ENCODE data around the gene TMEM239.
"Not testable (repeated sequence)": the region's sequence is repeated elsewhere in the genome, so short reads cannot be mapped to it uniquely, and the experiment has no call there.

TMEM239 gene

DNA sequence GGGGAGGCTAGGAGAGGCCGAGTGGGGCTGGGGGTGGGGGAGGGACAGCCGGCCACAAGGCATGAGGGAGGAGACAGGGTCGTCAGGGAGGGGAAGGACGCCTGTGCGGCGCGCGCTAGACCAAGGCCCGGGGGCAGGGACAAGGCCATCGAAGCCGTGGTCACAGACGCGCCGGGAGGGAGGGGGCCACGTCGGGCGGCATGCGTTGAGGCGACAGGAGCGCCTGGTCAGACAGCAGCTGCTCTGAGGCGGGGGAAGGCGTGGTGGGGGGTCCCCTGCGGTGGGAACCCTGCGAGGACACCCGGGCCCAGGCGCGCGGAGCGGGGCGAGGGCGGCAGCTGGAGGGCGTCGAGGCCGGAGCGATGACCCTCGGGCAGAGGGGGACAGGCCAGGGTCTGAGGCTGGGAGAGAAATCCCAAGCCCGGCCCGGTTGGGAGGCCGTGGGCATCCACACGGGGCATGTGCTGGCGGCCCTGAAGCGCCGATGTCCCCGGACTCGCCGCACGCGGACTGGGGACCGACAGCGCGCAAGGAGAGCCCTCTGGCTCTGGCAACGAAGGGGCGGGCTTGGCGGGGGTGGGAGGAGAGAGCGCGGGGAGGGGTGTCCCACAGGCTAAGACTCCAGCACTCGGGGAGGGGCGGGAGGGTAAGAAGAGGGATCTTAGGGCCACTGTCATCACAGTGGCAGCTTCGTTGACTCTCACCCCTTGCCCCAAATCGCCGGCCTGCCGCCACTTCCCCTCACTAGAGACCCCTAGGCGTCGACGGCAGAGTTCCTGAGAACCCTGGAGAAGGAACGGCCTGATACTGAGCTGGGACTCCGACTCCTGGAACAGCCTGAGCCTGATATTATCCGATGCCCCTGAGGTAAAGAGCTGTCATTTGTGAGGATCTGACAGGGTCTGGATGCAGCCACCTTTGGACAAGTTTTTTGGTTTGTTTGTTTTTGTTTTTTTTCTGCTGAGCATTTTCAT lies 5.0 kb downstream of the TMEM239 start:
- no peak for DNase-seq

DNA sequence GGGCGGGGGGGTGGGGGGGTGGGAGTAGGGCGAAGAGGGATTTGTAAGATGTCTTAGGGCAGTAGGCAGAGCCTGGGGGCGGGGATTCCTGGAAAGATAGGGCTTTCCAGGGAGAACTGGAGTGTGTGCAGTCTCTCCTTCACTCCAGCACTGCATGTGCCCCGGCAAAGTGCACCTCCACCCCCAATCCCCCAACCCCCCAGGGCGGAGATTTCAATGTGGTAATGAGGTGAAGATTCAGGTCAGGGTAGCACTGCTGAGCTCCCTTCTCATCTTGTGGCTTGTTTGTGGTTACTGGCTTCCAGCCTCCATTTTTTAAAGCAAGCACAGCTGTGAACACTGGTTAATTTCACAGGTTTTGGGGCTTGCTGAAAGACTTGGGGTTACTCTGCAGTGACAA lies 5.9 kb downstream of the TMEM239 start:
- DNase-seq = peak; percentile 64

DNA sequence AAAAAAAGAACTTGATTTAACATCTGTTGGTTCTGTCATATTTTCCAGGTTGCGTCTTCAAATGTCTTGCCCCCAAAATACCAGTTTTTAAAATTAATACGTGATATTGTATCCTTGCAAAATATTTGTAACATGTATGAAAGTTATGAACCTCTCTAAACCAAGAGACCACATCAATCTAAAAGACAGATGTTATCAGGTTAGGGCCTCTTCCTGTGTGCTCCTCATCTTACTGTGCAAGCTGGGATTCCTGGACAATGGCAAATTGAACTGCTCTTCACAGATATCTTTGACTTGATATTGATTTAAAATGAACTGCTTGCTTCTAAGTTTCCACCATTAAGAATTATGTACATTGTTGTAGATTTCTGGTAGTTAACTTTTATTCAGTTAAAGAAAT lies 9.6 kb downstream of the TMEM239 start:
- DNase-seq = no peak

DNA sequence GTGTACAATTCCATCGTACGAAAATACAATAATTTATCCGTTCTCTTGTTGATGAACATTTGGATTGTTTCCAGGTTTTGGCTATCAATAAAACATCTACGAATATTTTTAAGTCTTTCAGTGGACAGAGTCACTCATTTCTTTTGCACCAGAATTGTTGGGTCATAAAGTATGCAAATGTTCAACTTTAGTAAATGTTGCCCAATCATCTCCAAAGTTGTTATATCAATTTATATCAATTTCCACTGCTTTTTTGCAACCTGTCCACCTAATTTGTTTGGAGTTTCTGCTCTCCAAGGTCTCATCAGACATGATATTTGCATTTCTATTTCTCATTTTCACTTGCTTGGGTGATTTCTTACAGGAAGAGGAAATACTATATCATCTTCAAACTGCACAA lies 10.5 kb downstream of the TMEM239 start:
- DNase-seq = no peak

DNA sequence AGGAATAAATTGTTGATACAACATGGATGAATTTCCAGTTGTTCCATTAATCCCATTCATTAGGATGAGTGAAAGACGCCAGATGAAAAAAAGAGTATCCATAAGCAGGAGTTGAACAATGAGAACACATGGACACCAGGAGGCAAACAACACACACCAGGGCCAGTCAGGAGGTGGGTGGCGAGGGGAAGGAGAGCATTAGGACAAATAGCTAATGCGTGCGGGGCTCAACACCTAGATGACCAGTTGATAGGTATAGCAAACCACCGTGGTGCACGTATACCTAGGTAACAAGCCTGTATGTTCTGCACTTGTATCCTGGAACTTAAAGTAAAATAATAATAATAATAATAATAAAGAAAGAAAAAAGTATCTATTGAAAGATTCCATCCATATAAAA lies 13.2 kb downstream of the TMEM239 start:
- no peak for DNase-seq

DNA sequence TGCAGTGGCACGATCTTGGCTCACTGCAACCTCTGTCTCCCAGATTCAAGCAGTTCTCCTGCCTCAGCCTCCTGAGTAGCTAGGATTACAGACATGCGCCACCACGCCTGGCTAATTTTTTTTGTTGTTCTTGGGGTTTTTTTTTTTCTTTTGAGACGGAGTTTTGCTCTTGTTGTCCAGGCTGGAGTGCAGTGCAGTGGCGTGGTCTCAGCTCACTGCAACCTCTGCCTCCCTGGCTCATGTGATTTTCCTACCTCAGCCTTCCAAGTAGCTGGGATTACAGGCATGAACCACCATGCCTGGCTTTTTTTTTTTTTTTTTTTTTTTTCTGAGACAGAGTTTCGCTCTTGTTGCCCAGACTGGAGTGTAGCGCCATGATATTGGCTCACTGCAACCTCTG lies 15.0 kb downstream of the TMEM239 start:
- DNase-seq = not testable (repeated sequence)

DNA sequence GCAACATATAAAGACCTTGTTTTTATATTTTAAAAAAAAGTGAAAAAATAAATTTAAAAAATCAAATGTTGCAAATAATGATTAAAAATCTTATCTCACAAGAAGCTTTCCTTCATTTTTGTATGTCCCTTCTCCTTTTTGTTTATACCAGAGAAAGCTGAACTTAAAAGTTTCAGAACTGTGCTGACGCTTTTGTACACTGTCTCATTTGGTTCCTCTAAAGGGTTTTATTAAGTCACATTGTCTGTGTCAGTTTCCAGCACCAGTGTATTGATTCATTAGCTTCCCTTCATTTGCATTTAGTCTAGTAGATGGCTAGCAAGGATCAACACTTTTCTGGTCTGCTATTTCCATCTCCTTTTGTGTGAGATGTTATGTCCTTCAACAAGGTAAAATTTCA lies 17.6 kb downstream of the TMEM239 start:
- no peak for DNase-seq

DNA sequence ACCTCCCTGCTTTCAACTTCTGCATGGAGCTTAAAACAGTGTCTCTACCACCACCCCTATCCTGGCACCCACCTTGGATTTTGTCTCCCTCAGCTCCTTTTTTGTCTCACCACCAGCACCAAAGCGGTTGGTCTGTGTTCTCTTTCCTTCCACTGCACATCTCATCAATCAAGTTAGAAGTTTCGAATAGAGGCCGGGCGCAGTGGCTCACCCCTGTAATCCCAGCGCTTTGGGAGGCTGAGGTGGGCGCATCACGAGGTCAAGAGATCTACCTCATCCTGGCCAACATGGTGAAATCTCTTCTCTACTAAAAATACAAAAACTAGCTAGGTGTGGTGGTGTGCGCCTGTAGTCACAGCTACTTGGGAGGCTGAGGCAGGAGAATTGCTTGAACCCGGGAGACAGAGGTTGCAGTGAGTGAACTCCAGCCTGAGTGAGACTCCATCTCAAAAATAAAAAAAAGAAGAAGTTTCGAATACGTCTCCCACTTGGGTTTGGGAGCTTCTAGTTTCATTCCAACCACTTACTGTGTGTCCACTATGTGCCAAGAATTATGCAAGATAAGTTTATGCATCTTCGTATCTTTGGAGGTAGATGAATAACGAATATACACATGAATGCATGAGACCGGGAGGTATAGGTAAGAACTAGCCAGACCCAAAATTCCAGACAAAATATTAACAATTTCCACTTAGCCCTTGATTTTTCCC lies 18.4 kb downstream of the TMEM239 start:
- no peak for DNase-seq

DNA sequence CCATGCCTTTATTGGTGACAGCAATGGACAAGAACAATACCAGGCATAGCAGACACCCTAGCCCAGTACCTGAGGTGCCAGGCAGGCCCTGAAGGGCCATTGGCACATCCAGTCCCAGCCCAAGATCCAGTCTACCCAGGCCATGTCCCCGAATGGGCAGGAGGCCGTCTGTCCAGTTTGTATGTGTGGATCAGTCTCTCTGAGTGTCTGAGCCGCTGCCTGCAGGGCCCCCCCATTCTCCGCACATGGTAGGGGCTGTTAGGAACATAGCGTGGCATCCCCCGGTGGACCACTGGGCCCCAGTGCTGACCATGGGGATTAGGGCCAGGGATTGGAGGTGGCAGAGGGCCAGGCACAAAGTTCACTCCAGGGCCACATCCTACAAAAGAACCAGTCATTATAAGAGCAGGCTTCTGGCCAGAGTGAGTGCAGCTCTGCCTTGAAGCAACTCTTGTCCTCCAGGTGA lies 19.2 kb downstream of the TMEM239 start:
- DNase-seq = no peak

DNA sequence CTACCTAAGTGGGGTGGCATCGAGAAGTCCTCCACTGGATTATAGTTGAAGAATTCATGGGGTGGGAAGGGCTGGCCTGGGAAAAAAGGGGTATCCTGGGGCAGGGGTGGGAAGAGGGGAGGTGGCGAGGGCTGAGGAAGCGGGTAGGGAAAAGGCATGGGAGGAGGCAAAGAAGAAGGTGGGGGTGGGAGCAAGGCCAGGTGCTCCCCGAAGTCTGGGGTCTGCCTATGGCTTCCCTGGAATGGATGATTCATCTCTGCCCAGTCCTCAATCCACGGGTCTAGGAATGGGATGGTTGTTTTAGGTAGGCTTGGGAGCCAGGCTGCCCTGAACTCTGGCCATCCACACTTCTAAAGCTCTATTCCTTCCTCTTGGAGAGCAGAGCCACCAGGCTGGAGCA lies 19.9 kb downstream of the TMEM239 start:
- DNase-seq = no peak

DNA sequence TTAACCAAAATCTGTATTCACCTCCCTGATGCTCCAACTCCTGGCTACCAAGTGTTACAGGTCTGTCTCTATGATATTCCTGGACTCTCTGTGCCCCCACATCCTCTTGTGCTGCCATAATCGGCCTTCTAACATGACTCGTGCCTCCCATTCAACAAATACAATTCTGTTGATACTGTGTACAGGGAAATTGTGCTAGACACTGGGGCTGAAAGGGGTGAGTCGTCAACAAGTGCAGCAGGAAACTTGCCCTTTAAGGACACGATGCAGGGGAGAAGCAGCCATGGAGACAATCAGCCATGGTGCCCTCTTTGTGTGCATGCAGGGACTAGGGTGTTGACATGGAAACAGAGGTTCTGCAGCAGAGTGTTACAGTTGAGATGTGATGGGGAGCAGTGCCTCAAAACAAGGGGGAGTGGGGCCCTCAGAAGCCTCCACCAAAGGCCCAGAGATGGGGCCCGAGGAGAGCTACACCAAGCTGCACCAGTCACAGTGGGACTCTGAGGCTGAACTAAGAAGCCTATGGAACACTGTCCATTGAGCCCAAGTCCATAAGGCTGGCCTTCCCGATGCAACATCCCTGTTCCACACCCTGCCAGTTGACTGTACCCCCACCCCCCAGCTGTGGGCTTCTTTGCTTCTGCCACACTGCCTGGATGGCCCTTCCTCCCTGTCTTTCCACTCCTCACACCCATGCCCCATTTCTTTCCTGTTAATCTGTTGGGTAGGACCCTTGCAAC lies 21.2 kb downstream of the TMEM239 start:
- DNase-seq = no peak

DNA sequence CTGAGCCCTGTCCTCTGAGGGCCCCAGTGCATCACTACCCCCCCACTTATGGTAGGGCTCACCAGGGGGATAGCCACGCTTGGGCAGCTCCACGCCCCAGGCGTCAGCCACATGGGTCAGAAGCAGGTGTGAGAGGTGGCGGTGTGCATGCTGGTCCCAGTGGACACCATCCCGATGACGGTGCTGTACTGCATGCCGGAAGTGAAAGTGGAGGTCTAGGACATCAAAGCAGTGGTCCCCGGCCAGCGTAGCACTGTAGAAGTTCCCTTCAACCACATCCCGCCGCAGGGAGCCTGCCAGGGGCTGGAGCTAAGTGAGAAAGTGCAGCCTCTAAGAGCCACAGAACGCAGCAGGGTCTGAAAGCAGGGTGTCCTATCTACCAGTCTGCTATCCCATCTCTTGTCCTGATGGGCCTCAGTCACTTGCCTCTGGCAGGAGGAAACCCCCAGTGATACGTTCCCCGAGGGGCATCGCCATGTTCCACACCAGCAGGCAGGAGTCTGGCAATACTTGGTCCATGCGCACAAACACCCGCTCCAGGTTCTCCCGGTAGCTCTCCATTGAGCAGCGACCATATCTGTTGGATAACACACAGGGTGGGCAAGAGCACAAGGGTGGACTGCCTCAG lies 22.1 kb downstream of the TMEM239 start:
- DNase-seq = no peak

DNA sequence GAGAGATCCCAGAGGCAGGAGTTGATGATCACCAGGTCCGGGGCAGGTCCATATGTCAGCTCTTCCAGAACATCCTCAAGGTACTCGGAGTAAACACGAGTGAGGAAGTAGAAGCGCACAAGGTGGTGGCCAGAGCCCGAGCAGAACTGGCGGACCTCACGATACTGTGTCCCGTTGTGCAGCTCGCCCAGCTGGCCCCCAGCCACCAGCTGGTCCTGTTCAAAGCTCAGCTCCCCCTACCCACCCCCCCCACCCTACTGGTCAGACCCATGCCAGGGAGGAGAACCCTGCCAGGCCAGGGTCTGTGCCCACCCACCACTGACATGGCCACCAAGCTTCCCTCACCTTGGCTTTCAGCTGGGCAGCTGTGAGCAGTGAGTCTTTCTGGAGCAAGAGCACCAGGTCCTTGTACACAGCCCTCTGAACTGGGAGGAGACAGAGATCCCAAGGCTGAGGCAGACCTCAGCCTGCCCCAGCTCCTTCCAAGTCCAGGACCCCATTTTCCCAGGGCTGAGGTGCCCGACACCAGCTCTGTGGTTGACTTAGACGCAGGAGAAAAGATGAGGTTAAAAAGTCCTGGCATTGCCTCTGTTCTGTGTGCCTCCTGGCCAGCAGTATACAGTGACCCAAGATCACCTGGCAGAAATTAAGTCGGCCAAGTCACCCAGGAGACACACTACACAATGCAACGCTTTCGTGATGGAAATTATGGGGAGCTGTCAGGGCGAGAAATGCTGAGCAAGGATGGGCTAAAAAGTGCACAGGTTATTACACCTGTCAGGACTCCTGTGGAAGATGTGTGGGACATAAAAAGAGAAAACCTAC lies 22.9 kb downstream of the TMEM239 start:
- DNase-seq = no peak

DNA sequence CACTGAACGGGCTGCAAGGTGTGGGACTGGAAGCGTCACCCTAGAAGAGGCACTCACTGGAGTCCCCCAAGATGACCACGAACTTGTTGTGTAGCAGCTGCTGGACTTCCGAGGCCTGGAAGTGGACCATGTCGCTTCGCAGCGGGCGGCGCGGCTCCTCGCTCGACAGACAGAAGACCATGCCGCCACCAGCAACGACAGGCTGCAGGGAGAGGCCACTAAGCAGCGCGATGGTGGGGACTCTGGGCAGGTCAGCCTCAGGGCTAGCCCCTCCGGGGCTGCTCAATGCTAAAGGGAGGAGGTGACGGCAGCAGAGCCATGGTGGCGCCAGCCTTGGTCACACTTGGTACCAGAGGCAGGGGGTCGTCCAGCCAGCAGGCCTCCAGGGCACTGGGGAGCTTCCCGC lies 23.6 kb downstream of the TMEM239 start:
- DNase-seq = no peak

DNA sequence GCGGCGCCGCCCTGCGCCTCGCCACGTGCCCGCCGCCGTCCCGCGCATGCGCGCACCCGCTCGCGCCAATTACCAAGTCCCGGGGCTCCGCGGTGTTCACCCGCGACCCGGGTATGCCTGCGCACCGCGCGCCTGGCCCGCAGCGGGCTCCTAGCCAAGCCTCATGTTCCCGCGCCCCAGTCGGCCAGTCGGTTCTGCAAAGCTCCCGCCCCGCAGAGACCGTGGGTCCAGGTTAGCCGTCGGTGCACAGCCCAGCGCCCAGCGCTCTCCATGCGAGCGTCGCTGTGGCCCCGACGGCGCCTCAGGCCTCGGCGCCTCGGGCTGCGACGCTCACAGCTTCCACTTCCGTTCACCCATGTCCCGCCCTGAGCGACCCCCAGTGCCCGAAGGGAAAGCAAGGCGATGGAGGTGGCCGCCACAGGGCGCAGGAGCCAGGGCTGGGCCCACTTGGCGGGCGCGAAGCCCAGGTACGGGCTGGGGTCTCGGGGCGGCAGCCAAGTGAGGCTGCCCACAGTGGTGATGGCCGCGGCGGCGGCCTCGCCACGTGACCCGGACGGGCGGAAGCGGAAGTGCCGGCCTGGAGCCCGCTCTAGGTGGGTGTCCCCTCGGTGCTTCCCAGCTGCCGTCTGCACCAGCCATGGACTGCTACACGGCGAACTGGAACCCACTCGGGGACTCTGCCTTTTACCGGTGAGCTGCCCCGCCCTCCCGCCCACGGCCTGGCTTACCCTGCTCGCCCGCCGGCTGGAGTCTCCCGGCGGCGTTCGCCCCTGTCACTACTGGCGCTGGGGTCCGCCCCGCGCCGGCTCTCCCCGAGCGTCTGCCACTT lies 24.2 kb downstream of the TMEM239 start, which contains the start of the genes PCED1A and VPS16:
Gene PCED1A, minus strand, starts transcription at position 518 of the 829 bp plus-strand sequence. CDS start 743 bp downstream, outside the sequence.
Gene VPS16, plus strand, starts transcription at position 608 of the 829 bp plus-strand sequence. Its CDS starts 30 bp downstream, at position 638.
- peak; percentile 88 for DNase-seq

DNA sequence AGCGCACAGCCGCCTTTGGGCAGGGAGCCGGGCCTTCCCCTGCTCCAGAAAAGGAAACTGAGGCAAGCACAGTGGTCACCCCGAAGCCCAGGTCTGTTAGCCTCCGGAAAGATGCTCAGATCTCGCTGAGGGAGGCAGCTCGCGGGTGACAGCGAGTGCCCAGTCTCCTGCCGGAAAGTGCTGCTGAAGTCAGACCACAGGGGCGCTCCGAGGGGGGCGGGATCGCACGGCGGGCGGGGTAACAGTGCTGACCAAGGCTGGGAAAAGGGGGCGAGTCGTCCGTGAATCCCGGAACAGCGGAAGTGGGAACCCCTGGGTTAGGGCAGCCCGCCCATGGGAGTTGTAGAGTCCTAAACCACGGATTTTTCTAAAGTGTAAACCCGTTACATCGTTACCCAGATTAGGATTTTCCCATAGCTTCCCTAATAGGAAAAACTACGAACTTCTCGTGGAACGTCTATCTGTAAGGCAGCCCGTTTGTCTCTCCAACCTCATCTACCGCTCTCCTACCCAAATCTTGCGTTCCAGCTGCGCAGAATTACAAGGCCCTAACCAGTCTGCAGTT lies 24.9 kb downstream of the TMEM239 start:
- DNase-seq = peak; percentile 71

DNA sequence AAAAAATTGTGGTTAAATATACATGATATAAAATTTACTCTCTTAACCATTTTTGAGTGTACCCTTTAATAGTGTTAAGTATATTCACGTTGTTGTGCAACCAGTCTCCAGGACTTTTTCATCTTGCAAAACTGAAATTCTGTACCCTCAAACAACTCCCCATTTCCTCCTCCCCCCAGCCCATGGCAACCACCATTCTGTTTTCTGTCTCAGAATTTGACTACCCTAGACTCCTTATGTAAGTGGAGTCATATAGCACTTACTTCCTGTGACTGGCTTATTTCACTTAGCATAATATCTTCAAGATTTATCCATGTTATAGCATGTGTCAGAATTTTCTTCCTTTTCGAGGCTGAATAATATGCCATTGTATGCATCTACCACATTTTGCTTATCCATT lies 29.4 kb downstream of the TMEM239 start:
- DNase-seq = no peak

DNA sequence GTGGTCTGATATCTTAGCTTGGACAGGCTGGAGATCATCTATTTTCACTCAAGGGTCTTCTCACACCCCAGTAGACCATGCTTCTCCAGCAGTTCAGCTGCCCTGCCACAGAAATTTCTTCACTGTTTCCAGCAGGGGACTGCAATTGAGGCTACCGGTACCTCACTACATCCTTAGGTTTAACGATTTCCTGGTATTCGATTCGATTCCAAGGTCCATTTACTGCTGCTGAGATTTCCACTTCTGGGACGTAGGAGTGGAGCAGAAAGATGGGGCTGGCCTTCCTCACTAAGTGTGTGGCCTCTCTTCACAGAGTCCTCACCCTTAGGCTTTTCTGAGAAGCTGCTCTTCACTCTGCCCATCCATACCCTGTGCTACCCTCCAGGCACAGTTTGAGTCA lies 30.5 kb downstream of the TMEM239 start:
- DNase-seq = no peak

DNA sequence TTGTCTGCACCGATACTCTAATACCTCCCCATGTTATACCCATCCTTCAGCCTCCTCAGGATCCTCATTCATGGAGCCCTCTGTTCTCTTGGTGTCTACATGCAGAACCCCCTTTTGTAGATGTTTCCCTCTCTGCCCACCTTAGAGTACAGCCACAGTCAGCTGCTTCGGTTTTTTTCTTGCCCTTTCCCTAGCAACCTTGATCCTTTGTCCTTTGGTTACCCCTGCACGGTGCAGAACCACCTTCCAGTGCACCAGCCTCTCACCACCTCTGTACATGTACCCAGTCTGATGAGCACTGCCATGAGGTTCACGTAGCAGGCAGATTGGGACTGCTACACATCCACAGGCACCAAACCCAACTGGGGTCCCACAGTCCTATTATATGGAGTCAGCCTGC lies 31.6 kb downstream of the TMEM239 start:
- no peak for DNase-seq

DNA sequence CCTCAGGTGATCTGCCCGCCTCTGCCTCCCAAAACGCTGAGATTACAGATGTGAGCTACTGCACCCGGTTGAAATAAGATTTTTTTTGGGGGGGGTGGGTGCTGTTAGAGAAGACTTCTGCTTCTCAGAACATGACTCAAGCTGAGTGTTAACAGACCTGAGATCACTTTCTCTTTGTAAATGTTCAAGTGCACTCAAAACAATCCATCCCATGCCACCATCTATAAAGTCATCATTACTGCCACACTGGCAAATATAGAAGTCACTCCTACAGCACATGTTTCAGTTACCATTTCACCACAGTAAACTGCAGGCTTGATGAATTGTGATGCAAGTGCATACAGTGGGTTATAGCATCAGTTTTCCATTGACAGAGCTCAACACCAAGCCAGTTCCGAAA lies 33.4 kb downstream of the TMEM239 start:
- no peak for DNase-seq
